ENCODE measurements around the gene ACOX1. TPM values are rescaled to one million over a fixed set of nuclear protein-coding genes. Genes with fewer than 3 reads are reported as not detected.
A peak's percentile ranks its signal among the peaks of the same experiment; 100 is the strongest.

Gene ACOX1
- total and polyA plus RNA-seq, 2 of the 13 experiments (the other 11 are each of a cell fraction or from before 2014, with no cell fraction given), result 86.4 to 120 TPM

DNA sequence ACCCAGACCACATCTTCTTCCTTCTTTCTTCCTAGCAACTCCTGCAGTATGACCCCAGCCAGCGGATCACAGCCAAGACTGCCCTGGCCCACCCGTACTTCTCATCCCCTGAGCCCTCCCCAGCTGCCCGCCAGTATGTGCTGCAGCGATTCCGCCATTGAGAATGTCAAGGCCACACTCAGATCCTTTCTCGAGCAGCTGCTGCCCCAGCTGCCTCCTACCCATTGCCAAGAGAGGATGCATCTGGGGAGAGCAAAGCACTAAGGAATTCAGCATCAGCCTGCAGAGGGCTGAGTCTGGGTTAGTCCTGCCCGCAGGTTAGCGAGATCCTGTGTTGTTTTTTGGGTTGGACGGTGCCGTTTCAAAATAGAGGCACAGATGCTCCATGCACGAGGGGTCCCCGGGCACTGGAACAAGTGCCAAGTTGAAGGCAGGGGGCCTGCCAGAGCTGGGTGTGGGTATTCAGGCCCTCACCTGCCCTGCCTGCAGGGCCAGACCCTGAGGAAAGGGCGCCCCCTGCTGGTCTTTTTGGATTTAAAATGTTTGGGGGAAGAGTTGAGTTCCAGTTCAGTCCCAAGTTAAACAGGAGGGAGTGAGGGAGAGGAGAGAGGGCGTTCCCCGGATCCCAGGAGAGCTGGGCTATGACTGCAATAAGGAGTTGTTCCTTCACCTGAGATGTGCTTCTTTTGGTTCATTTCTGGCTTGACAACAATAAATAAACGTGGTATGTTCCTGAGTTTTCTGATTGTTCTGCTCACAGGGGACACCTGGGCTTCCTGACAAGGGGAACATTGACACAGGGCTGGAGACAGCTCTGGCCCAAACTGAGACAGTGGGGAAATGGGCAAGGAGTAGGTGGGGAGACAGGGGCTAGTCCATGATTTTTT lies 26.5 kb upstream of the ACOX1 start (continued):
- TF ChIP-seq, protein P1, sequence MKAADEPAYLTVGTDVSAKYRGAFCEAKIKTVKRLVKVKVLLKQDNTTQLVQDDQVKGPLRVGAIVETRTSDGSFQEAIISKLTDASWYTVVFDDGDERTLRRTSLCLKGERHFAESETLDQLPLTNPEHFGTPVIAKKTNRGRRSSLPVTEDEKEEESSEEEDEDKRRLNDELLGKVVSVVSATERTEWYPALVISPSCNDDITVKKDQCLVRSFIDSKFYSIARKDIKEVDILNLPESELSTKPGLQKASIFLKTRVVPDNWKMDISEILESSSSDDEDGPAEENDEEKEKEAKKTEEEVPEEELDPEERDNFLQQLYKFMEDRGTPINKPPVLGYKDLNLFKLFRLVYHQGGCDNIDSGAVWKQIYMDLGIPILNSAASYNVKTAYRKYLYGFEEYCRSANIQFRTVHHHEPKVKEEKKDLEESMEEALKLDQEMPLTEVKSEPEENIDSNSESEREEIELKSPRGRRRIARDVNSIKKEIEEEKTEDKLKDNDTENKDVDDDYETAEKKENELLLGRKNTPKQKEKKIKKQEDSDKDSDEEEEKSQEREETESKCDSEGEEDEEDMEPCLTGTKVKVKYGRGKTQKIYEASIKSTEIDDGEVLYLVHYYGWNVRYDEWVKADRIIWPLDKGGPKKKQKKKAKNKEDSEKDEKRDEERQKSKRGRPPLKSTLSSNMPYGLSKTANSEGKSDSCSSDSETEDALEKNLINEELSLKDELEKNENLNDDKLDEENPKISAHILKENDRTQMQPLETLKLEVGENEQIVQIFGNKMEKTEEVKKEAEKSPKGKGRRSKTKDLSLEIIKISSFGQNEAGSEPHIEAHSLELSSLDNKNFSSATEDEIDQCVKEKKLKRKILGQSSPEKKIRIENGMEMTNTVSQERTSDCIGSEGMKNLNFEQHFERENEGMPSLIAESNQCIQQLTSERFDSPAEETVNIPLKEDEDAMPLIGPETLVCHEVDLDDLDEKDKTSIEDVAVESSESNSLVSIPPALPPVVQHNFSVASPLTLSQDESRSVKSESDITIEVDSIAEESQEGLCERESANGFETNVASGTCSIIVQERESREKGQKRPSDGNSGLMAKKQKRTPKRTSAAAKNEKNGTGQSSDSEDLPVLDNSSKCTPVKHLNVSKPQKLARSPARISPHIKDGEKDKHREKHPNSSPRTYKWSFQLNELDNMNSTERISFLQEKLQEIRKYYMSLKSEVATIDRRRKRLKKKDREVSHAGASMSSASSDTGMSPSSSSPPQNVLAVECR (CRISPR knock-in tag; IDR thresholded peaks at IDR 0.05; ENCODE audit: borderline replicate concordance), result peak; percentile 30; the same call in 1 of the 2 replicates
- TF ChIP-seq, protein P2, sequence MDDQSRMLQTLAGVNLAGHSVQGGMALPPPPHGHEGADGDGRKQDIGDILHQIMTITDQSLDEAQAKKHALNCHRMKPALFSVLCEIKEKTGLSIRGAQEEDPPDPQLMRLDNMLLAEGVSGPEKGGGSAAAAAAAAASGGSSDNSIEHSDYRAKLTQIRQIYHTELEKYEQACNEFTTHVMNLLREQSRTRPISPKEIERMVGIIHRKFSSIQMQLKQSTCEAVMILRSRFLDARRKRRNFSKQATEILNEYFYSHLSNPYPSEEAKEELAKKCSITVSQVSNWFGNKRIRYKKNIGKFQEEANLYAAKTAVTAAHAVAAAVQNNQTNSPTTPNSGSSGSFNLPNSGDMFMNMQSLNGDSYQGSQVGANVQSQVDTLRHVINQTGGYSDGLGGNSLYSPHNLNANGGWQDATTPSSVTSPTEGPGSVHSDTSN (CRISPR knock-in tag; IDR thresholded peaks at IDR 0.05; ENCODE audit: borderline replicate concordance), result no peak
- TF ChIP-seq RARG (CRISPR knock-in tag; IDR thresholded peaks at IDR 0.05; ENCODE audit: low read depth) (no peak), NFATC3 (CRISPR knock-in tag; IDR thresholded peaks at IDR 0.05) (no peak), KLF11 (CRISPR knock-in tag; IDR thresholded peaks at IDR 0.05) (no peak), TFDP2 (CRISPR knock-in tag; IDR thresholded peaks at IDR 0.05) (no peak), IRF9 (CRISPR knock-in tag; IDR thresholded peaks at IDR 0.05; ENCODE audit: borderline replicate concordance) (no peak), TMF1 (CRISPR knock-in tag; IDR thresholded peaks at IDR 0.05; ENCODE audit: low read depth) (no peak), MED13 (CRISPR knock-in tag; IDR thresholded peaks at IDR 0.05) (no peak)
- TF ChIP-seq, protein P3, sequence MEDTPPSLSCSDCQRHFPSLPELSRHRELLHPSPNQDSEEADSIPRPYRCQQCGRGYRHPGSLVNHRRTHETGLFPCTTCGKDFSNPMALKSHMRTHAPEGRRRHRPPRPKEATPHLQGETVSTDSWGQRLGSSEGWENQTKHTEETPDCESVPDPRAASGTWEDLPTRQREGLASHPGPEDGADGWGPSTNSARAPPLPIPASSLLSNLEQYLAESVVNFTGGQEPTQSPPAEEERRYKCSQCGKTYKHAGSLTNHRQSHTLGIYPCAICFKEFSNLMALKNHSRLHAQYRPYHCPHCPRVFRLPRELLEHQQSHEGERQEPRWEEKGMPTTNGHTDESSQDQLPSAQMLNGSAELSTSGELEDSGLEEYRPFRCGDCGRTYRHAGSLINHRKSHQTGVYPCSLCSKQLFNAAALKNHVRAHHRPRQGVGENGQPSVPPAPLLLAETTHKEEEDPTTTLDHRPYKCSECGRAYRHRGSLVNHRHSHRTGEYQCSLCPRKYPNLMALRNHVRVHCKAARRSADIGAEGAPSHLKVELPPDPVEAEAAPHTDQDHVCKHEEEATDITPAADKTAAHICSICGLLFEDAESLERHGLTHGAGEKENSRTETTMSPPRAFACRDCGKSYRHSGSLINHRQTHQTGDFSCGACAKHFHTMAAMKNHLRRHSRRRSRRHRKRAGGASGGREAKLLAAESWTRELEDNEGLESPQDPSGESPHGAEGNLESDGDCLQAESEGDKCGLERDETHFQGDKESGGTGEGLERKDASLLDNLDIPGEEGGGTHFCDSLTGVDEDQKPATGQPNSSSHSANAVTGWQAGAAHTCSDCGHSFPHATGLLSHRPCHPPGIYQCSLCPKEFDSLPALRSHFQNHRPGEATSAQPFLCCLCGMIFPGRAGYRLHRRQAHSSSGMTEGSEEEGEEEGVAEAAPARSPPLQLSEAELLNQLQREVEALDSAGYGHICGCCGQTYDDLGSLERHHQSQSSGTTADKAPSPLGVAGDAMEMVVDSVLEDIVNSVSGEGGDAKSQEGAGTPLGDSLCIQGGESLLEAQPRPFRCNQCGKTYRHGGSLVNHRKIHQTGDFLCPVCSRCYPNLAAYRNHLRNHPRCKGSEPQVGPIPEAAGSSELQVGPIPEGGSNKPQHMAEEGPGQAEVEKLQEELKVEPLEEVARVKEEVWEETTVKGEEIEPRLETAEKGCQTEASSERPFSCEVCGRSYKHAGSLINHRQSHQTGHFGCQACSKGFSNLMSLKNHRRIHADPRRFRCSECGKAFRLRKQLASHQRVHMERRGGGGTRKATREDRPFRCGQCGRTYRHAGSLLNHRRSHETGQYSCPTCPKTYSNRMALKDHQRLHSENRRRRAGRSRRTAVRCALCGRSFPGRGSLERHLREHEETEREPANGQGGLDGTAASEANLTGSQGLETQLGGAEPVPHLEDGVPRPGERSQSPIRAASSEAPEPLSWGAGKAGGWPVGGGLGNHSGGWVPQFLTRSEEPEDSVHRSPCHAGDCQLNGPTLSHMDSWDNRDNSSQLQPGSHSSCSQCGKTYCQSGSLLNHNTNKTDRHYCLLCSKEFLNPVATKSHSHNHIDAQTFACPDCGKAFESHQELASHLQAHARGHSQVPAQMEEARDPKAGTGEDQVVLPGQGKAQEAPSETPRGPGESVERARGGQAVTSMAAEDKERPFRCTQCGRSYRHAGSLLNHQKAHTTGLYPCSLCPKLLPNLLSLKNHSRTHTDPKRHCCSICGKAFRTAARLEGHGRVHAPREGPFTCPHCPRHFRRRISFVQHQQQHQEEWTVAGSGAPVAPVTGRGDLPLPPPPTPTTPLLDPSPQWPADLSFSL (CRISPR knock-in tag; IDR thresholded peaks at IDR 0.05), result no peak
- TF ChIP-seq, protein P4, sequence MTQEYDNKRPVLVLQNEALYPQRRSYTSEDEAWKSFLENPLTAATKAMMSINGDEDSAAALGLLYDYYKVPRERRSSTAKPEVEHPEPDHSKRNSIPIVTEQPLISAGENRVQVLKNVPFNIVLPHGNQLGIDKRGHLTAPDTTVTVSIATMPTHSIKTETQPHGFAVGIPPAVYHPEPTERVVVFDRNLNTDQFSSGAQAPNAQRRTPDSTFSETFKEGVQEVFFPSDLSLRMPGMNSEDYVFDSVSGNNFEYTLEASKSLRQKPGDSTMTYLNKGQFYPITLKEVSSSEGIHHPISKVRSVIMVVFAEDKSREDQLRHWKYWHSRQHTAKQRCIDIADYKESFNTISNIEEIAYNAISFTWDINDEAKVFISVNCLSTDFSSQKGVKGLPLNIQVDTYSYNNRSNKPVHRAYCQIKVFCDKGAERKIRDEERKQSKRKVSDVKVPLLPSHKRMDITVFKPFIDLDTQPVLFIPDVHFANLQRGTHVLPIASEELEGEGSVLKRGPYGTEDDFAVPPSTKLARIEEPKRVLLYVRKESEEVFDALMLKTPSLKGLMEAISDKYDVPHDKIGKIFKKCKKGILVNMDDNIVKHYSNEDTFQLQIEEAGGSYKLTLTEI (CRISPR knock-in tag; conservative IDR thresholded peaks at IDR 0.05), result no peak
